GM19463 (cell line): Measurements from ENCODE around the gene USP17L25.
"Not testable (repeated sequence)": the region's sequence is repeated elsewhere in the genome, so short reads cannot be mapped to it uniquely, and the experiment has no call there.

ENCODE experiments used
- ATAC-seq: cut with Tn5 transposase; IDR thresholded peaks from one replicate; pipeline ENCODE4 v1.9.1; 2021; ENCODE audit warnings: mild to moderate bottlenecking, moderate library complexity; ENCODE audit not compliant: unreplicated experiment

The USP17L25 gene

GRCh38 chr4:9329611-9330010, at the start of gene USP17L25:
Gene USP17L25, plus strand, starts transcription at chr4:9329911. Its CDS starts 0 bp downstream, at chr4:9329911.
- ATAC-seq, result not testable (repeated sequence)

GRCh38 chr4:9324191-9324590, 5.5 kb upstream of the USP17L25 start:
- not testable (repeated sequence) for ATAC-seq

GRCh38 chr4:9324865-9325264, 4.8 kb upstream of the USP17L25 start, which contains the start of gene USP17L24:
Gene USP17L24, plus strand, starts transcription at chr4:9325165. Its CDS starts 0 bp downstream, at chr4:9325165.
- not testable (repeated sequence) for ATAC-seq

- ATAC-seq, result not testable (repeated sequence)
These were observed 4.6 kb downstream of the USP17L25 start, which contains the start of gene USP17L26 for GRCh38 chr4:9334358-9334757. Gene USP17L26, plus strand, starts transcription at chr4:9334658. Its CDS starts 0 bp downstream, at chr4:9334658.

- not testable (repeated sequence) for ATAC-seq
These were observed 9.4 kb downstream of the USP17L25 start, which contains the start of gene USP17L5 for GRCh38 chr4:9339103-9339502. Gene USP17L5, plus strand, starts transcription at chr4:9339403. Its CDS starts 0 bp downstream, at chr4:9339403.

- ATAC-seq, result not testable (repeated sequence)
These were observed 14.1 kb downstream of the USP17L25 start, which contains the start of gene USP17L27 for GRCh38 chr4:9343848-9344247. Gene USP17L27, plus strand, starts transcription at chr4:9344148. Its CDS starts 0 bp downstream, at chr4:9344148.

- ATAC-seq, result not testable (repeated sequence)
These were observed 18.9 kb downstream of the USP17L25 start, which contains the start of gene USP17L28 for GRCh38 chr4:9348593-9348992. Gene USP17L28, plus strand, starts transcription at chr4:9348893. Its CDS starts 0 bp downstream, at chr4:9348893.

GRCh38 chr4:9350866-9351265, 21.2 kb downstream of the USP17L25 start:
- ATAC-seq, result not testable (repeated sequence)

GRCh38 chr4:9353338-9353737, 23.6 kb downstream of the USP17L25 start, which contains the start of gene USP17L29:
Gene USP17L29, plus strand, starts transcription at chr4:9353638. Its CDS starts 0 bp downstream, at chr4:9353638.
- not testable (repeated sequence) for ATAC-seq

- ATAC-seq, result not testable (repeated sequence)
These were observed 33.1 kb downstream of the USP17L25 start, which contains the start of gene USP17L30 for GRCh38 chr4:9362829-9363228. Gene USP17L30, plus strand, starts transcription at chr4:9363129. Its CDS starts 0 bp downstream, at chr4:9363129.

- not testable (repeated sequence) for ATAC-seq
These were observed 50.2 kb downstream of the USP17L25 start for GRCh38 chr4:9379881-9380280.
